PC-3 (cell line): ENCODE results near the gene TCF7L1.

Experiments used
- CTCF ChIP-seq: fragments of 300-600 bp; sonication (generic); conservative IDR thresholded peaks from 2 replicates; pipeline ENCODE4 v1.5.1; 2017; ENCODE audit warnings: antibody characterized with exemption, low read depth, mild to moderate bottlenecking, low read length
- EZH2phosphoT487 ChIP-seq: fragments of 300-600 bp; sonication (generic); IDR thresholded peaks from 2 replicates; pipeline ENCODE4 v1.6.1; 2018; ENCODE audit warnings: mild to moderate bottlenecking, antibody characterized with exemption, low read length, borderline replicate concordance

GRCh38 chr2:85263591-85263990, 130.4 kb downstream of the TCF7L1 start:
- TF ChIP-seq CTCF (no peak), EZH2phosphoT487 (no peak)
